Measurements from ENCODE around the gene IGSF8. TPM values are rescaled to one million over a fixed set of nuclear protein-coding genes. Genes with fewer than 3 reads are reported as not detected.

Gene IGSF8
- total RNA-seq, 1 experiment from 2014 or later = 14.0 TPM

DNA sequence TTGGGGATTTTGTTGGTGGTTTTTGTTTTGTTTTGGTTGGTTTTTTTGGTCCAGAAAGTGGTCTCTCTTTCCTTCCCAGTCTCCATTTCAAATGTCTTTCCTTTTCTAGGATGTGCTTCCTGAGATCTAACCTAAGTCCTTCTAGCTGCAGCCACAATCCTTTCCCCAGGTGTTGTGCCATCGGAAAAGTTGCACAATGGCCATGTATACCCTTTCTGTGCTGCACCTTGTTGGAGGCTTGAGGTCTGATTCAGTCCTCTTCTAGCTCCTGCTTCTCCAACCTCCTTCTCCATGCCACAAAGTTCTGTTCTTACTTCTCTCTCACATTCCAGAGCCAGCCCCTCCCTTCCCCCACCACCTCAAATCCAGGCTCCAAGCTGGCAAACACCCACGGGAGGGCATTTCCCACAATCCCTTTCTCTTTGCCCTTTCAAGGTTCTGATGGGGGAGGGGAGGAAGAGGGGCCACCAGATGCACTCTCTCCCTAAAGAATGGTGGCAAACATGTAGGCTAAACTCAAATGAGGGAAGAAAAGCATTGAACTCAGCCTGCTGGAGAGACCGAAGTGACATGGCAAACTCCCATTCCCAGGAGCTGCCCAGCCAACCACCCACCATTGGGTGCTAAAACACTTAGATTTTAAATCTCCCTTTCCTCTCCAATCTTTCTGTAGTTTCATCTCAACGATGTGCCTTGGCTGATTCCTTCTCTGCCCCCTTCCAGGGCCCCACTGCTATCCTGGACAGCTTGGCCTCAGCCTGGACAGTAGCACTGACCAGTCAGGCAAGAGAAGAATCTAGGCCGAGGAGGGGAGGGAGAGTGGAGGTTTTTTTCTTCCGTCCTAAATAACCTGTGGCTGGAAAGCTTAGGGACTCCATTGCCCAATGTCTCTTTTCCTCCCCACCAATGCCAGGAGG, 31.3 kb downstream of the IGSF8 start:
- Histone ChIP-seq H3K27me3 (replicated peaks; ENCODE audit: insufficient read depth, low read depth, low read length, poor library complexity) (peaks cover 14% of the 10 kb centered on the region), H3K4me3 (ENCODE audit: low read depth, low read length, poor library complexity, severe bottlenecking) (no peak overlapping the region)
- POLR2A ChIA-PET (ENCODE audit: low non-redundant PET) = interaction anchor here (0.7 kb wide), 1 partner anchor 114 kb away, joined by 3 read pairs; no protein-coding TSS in a partner anchor

DNA sequence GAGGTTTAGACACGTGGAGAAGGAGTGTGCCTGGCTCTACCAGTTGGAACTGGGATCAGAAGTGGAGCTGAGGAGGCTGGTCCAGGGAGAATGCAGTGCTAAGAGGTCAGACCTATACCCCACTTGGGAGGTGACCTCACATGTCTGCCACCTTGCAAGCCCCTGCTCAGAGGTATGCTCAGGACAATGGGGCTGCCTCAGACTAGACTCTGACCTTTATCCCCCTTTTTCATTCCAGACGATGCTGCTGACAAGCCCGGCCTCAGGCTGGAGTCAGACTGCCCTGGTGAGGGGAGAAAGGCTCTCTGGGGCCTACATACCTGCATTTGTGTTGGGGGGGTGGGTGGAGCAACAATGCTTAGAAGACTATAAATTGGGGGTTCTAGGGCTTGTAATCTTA, 33.7 kb downstream of the IGSF8 start:
- BruUV-seq (replicated peaks) = no TSS peak
- Histone ChIP-seq H3K27ac (ENCODE audit: low read depth, low read length, poor library complexity, severe bottlenecking) (no peak overlapping the region), H3K4me3 (ENCODE audit: low read depth, low read length, poor library complexity, severe bottlenecking) (no peak overlapping the region), H3K27me3 (replicated peaks; ENCODE audit: insufficient read depth, low read depth, low read length, poor library complexity) (peaks cover 4% of the 10 kb centered on the region), H3K36me3 (ENCODE audit: insufficient read depth, low read length, poor library complexity, severe bottlenecking) (no peaks in the 10 kb centered on the region), H3K9me3 (ENCODE audit: low read depth, low read length, poor library complexity, severe bottlenecking) (no peaks in the 10 kb centered on the region), H3K4me1 (ENCODE audit: insufficient read depth, low read length, poor library complexity, severe bottlenecking) (no peaks in the 10 kb centered on the region)
- ChIA-PET POLR2A (ENCODE audit: low non-redundant PET) (no interaction called here), CTCF (no interaction called here)
- DNase-seq (ENCODE audit: low spot score) = no peak
- TF ChIP-seq, protein P1, sequence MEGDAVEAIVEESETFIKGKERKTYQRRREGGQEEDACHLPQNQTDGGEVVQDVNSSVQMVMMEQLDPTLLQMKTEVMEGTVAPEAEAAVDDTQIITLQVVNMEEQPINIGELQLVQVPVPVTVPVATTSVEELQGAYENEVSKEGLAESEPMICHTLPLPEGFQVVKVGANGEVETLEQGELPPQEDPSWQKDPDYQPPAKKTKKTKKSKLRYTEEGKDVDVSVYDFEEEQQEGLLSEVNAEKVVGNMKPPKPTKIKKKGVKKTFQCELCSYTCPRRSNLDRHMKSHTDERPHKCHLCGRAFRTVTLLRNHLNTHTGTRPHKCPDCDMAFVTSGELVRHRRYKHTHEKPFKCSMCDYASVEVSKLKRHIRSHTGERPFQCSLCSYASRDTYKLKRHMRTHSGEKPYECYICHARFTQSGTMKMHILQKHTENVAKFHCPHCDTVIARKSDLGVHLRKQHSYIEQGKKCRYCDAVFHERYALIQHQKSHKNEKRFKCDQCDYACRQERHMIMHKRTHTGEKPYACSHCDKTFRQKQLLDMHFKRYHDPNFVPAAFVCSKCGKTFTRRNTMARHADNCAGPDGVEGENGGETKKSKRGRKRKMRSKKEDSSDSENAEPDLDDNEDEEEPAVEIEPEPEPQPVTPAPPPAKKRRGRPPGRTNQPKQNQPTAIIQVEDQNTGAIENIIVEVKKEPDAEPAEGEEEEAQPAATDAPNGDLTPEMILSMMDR (conservative IDR thresholded peaks at IDR 0.05; ENCODE audit: low read depth, low read length) = no peak
- no peak for TF ChIP-seq EZH2 (IDR thresholded peaks at IDR 0.05; ENCODE audit: borderline replicate concordance, low read depth, low read length, poor library complexity, severe bottlenecking)
- intact Hi-C loops (cut with micrococcal nuclease; ENCODE audit: unreplicated experiment) = no loop called here

More for the DNA sequence above, 31.3 kb downstream of the IGSF8 start:
- Histone ChIP-seq H3K4me1 (ENCODE audit: insufficient read depth, low read length, poor library complexity, severe bottlenecking) (no peaks in the 10 kb centered on the region), H3K27ac (ENCODE audit: low read depth, low read length, poor library complexity, severe bottlenecking) (no peak overlapping the region), H3K36me3 (ENCODE audit: insufficient read depth, low read length, poor library complexity, severe bottlenecking) (no peaks in the 10 kb centered on the region), H3K9me3 (ENCODE audit: low read depth, low read length, poor library complexity, severe bottlenecking) (no peaks in the 10 kb centered on the region)
- BruUV-seq (replicated peaks) = no TSS peak
- DNase-seq (ENCODE audit: low spot score) = peak; percentile 20
- CTCF ChIA-PET = no interaction called here
- TF ChIP-seq, protein P1 (conservative IDR thresholded peaks at IDR 0.05; ENCODE audit: low read depth, low read length) = no peak
- TF ChIP-seq EZH2 (IDR thresholded peaks at IDR 0.05; ENCODE audit: borderline replicate concordance, low read depth, low read length, poor library complexity, severe bottlenecking) = no peak
- intact Hi-C loops (cut with micrococcal nuclease; ENCODE audit: unreplicated experiment) = no loop called here

DNA sequence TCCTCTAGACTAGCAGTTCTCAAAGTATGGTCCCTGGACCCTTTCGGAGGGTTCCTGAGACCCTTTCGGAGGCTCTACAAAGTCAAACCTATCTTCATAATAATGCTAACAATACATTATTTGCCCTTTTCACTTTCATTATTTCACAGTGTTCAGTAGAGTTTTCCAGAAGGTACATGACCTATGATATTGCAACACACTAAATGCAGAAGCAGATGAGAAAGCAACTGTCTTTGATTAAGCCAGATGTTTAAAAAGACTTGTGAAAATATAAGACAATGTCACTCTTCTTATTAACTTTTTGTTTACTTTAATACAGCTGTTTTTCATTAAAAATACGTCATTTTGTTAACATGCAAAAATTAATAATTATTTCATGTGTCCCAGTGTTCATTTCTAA, 34.3 kb downstream of the IGSF8 start:
- Histone ChIP-seq H3K4me3 (ENCODE audit: low read depth, low read length, poor library complexity, severe bottlenecking) (no peak overlapping the region), H3K9me3 (ENCODE audit: low read depth, low read length, poor library complexity, severe bottlenecking) (no peaks in the 10 kb centered on the region), H3K27ac (ENCODE audit: low read depth, low read length, poor library complexity, severe bottlenecking) (no peak overlapping the region), H3K36me3 (ENCODE audit: insufficient read depth, low read length, poor library complexity, severe bottlenecking) (no peaks in the 10 kb centered on the region), H3K4me1 (ENCODE audit: insufficient read depth, low read length, poor library complexity, severe bottlenecking) (no peaks in the 10 kb centered on the region), H3K27me3 (replicated peaks; ENCODE audit: insufficient read depth, low read depth, low read length, poor library complexity) (peaks cover 4% of the 10 kb centered on the region)
- no TSS peak for BruUV-seq (replicated peaks)
- no peak for DNase-seq (ENCODE audit: low spot score)
- ChIA-PET CTCF (interaction anchor here (1.2 kb wide), 1 partner anchor 21 kb away, joined by 3 read pairs; no protein-coding TSS in a partner anchor), POLR2A (ENCODE audit: low non-redundant PET) (no interaction called here)
- intact Hi-C loops (cut with micrococcal nuclease; ENCODE audit: unreplicated experiment) = no loop called here
- TF ChIP-seq, protein P1 (conservative IDR thresholded peaks at IDR 0.05; ENCODE audit: low read depth, low read length) = no peak
- no peak for TF ChIP-seq EZH2 (IDR thresholded peaks at IDR 0.05; ENCODE audit: borderline replicate concordance, low read depth, low read length, poor library complexity, severe bottlenecking)

Measured in A673 (cell line).